ENCODE results near the gene ETFA.

Gene ETFA

GRCh38 chr15:76222159-76222558, 89.1 kb downstream of the ETFA start:
- Histone ChIP-seq H3K36me3 (ENCODE audit: control insufficient read depth, insufficient read depth, low read length) (no peaks in the 10 kb centered on the region), H3K27me3 (ENCODE audit: control insufficient read depth, insufficient read depth, low read length, poor library complexity, severe bottlenecking) (no peaks in the 10 kb centered on the region), H3K4me3 (ENCODE audit: insufficient read depth, low read depth, low read length) (no peak overlapping the region), H3K9me3 (ENCODE audit: control insufficient read depth, low read length) (no peaks in the 10 kb centered on the region), H3K4me1 (ENCODE audit: control insufficient read depth, insufficient read depth, low read length) (no peaks in the 10 kb centered on the region), H3K27ac (ENCODE audit: insufficient read depth, low read depth, low read length, poor library complexity, severe bottlenecking) (no peak overlapping the region)
- 92 to 97% methylated on average over 4 of the region's 4 CpGs for WGBS, 2 experiments

- Histone ChIP-seq H3K27me3 (ENCODE audit: control insufficient read depth, insufficient read depth, low read length, poor library complexity, severe bottlenecking) (no peaks in the 10 kb centered on the region), H3K4me1 (ENCODE audit: control insufficient read depth, insufficient read depth, low read length) (no peaks in the 10 kb centered on the region), H3K4me3 (ENCODE audit: insufficient read depth, low read depth, low read length) (no peak overlapping the region), H3K27ac (ENCODE audit: insufficient read depth, low read depth, low read length, poor library complexity, severe bottlenecking) (no peak overlapping the region), H3K36me3 (ENCODE audit: control insufficient read depth, insufficient read depth, low read length) (no peaks in the 10 kb centered on the region), H3K9me3 (ENCODE audit: control insufficient read depth, low read length) (no peaks in the 10 kb centered on the region)
- WGBS, 2 experiments, result 86% methylated on average over 1 of the region's 1 CpG; no CpG with 5 or more reads in 1 of the 2 experiments
Measured at GRCh38 chr15:76221085-76221767, 90.0 kb downstream of the ETFA start.

GRCh38 chr15:76217882-76218217, 93.4 kb downstream of the ETFA start:
- Histone ChIP-seq H3K27me3 (ENCODE audit: control insufficient read depth, insufficient read depth, low read length, poor library complexity, severe bottlenecking) (no peaks in the 10 kb centered on the region), H3K9me3 (ENCODE audit: control insufficient read depth, low read length) (no peaks in the 10 kb centered on the region), H3K4me3 (ENCODE audit: insufficient read depth, low read depth, low read length) (no peak overlapping the region), H3K36me3 (ENCODE audit: control insufficient read depth, insufficient read depth, low read length) (peaks cover 3% of the 10 kb centered on the region), H3K27ac (ENCODE audit: insufficient read depth, low read depth, low read length, poor library complexity, severe bottlenecking) (no peak overlapping the region), H3K4me1 (ENCODE audit: control insufficient read depth, insufficient read depth, low read length) (peaks cover 4% of the 10 kb centered on the region)
- 96 to 99% methylated on average over 4 to 5 of the region's 5 CpGs for WGBS, 2 experiments

- no peaks in the 10 kb centered on the region for H3K9me3 ChIP-seq (ENCODE audit: control insufficient read depth, low read length)
Measured at GRCh38 chr15:76217029-76217881, 94.0 kb downstream of the ETFA start.

GRCh38 chr15:76215634-76216033, 95.6 kb downstream of the ETFA start:
- Histone ChIP-seq H3K9me3 (ENCODE audit: control insufficient read depth, low read length) (no peaks in the 10 kb centered on the region), H3K4me1 (ENCODE audit: control insufficient read depth, insufficient read depth, low read length) (peaks cover 15% of the 10 kb centered on the region), H3K4me3 (ENCODE audit: insufficient read depth, low read depth, low read length) (no peak overlapping the region), H3K36me3 (ENCODE audit: control insufficient read depth, insufficient read depth, low read length) (peaks cover 3% of the 10 kb centered on the region), H3K27ac (ENCODE audit: insufficient read depth, low read depth, low read length, poor library complexity, severe bottlenecking) (no peak overlapping the region), H3K27me3 (ENCODE audit: control insufficient read depth, insufficient read depth, low read length, poor library complexity, severe bottlenecking) (no peaks in the 10 kb centered on the region)
- 83 to 91% methylated on average over 1 of the region's 1 CpG for WGBS, 2 experiments

More at GRCh38 chr15:76217029-76217881, 94.0 kb downstream of the ETFA start:
- H3K27ac ChIP-seq (ENCODE audit: insufficient read depth, low read depth, low read length, poor library complexity, severe bottlenecking), result no peak overlapping the region
- H3K4me3 ChIP-seq (ENCODE audit: insufficient read depth, low read depth, low read length), result no peak overlapping the region
- no peaks in the 10 kb centered on the region for H3K27me3 ChIP-seq (ENCODE audit: control insufficient read depth, insufficient read depth, low read length, poor library complexity, severe bottlenecking)
- peaks cover 9% of the 10 kb centered on the region for H3K4me1 ChIP-seq (ENCODE audit: control insufficient read depth, insufficient read depth, low read length)
- WGBS, 2 experiments, result 92 to 93% methylated on average over 7 of the region's 7 CpGs
- H3K36me3 ChIP-seq (ENCODE audit: control insufficient read depth, insufficient read depth, low read length), result peaks cover 3% of the 10 kb centered on the region

- peaks cover 15% of the 10 kb centered on the region for H3K4me1 ChIP-seq (ENCODE audit: control insufficient read depth, insufficient read depth, low read length)
- WGBS, 2 experiments, result 90 to 96% methylated on average over 3 of the region's 3 CpGs
- no peaks in the 10 kb centered on the region for H3K27me3 ChIP-seq (ENCODE audit: control insufficient read depth, insufficient read depth, low read length, poor library complexity, severe bottlenecking)
- H3K9me3 ChIP-seq (ENCODE audit: control insufficient read depth, low read length), result no peaks in the 10 kb centered on the region
- peaks cover 3% of the 10 kb centered on the region for H3K36me3 ChIP-seq (ENCODE audit: control insufficient read depth, insufficient read depth, low read length)
- H3K4me3 ChIP-seq (ENCODE audit: insufficient read depth, low read depth, low read length), result no peak overlapping the region
- no peak overlapping the region for H3K27ac ChIP-seq (ENCODE audit: insufficient read depth, low read depth, low read length, poor library complexity, severe bottlenecking)
Measured at GRCh38 chr15:76209942-76210341, 101.3 kb downstream of the ETFA start.

- no peak overlapping the region for H3K27ac ChIP-seq (ENCODE audit: insufficient read depth, low read depth, low read length, poor library complexity, severe bottlenecking)
Measured at GRCh38 chr15:76209523-76209922, 101.7 kb downstream of the ETFA start.

GRCh38 chr15:76208786-76209424, 102.4 kb downstream of the ETFA start:
- H3K4me1 ChIP-seq (ENCODE audit: control insufficient read depth, insufficient read depth, low read length), result peaks cover 15% of the 10 kb centered on the region
- H3K36me3 ChIP-seq (ENCODE audit: control insufficient read depth, insufficient read depth, low read length), result peaks cover 3% of the 10 kb centered on the region
- WGBS, 2 experiments, result 89 to 90% methylated on average over 2 of the region's 2 CpGs
- H3K27ac ChIP-seq (ENCODE audit: insufficient read depth, low read depth, low read length, poor library complexity, severe bottlenecking), result no peak overlapping the region
- no peaks in the 10 kb centered on the region for H3K9me3 ChIP-seq (ENCODE audit: control insufficient read depth, low read length)
- H3K4me3 ChIP-seq (ENCODE audit: insufficient read depth, low read depth, low read length), result no peak overlapping the region
- H3K27me3 ChIP-seq (ENCODE audit: control insufficient read depth, insufficient read depth, low read length, poor library complexity, severe bottlenecking), result no peaks in the 10 kb centered on the region

More at GRCh38 chr15:76209523-76209922, 101.7 kb downstream of the ETFA start:
- 92 to 96% methylated on average over 1 of the region's 1 CpG for WGBS, 2 experiments
- H3K4me1 ChIP-seq (ENCODE audit: control insufficient read depth, insufficient read depth, low read length), result peaks cover 15% of the 10 kb centered on the region
- no peaks in the 10 kb centered on the region for H3K9me3 ChIP-seq (ENCODE audit: control insufficient read depth, low read length)
- H3K36me3 ChIP-seq (ENCODE audit: control insufficient read depth, insufficient read depth, low read length), result peaks cover 3% of the 10 kb centered on the region
- no peak overlapping the region for H3K4me3 ChIP-seq (ENCODE audit: insufficient read depth, low read depth, low read length)
- H3K27me3 ChIP-seq (ENCODE audit: control insufficient read depth, insufficient read depth, low read length, poor library complexity, severe bottlenecking), result no peaks in the 10 kb centered on the region

GRCh38 chr15:76208084-76208785, 103.0 kb downstream of the ETFA start:
- no peaks in the 10 kb centered on the region for H3K27me3 ChIP-seq (ENCODE audit: control insufficient read depth, insufficient read depth, low read length, poor library complexity, severe bottlenecking)
- H3K36me3 ChIP-seq (ENCODE audit: control insufficient read depth, insufficient read depth, low read length), result no peaks in the 10 kb centered on the region
- H3K27ac ChIP-seq (ENCODE audit: insufficient read depth, low read depth, low read length, poor library complexity, severe bottlenecking), result no peak overlapping the region
- peaks cover 14% of the 10 kb centered on the region for H3K4me1 ChIP-seq (ENCODE audit: control insufficient read depth, insufficient read depth, low read length)
- no peaks in the 10 kb centered on the region for H3K9me3 ChIP-seq (ENCODE audit: control insufficient read depth, low read length)
- H3K4me3 ChIP-seq (ENCODE audit: insufficient read depth, low read depth, low read length), result no peak overlapping the region
- 94% methylated on average over 8 of the region's 8 CpGs for WGBS, 2 experiments

Data from ectodermal cell (in vitro differentiated cells).